AG04449 (cell line): ENCODE data around the gene HOXA7.

ENCODE experiments used
- CTCF ChIA-PET: fragments of 350-600 bp; formaldehyde crosslinking; extraction: SDS; loops from one replicate; lab custom pipeline; 2021; ENCODE audit warnings: antibody characterized with exemption; lab: Yijun Ruan, JAX
- POLR2A ChIA-PET: fragments of 400-600, 350-600 bp; formaldehyde crosslinking; extraction: SDS; loops from one replicate; lab custom pipeline; 2020; ENCODE audit warnings: antibody characterized with exemption, inconsistent platforms; lab: Yijun Ruan, JAX
- DNase-seq: peaks from one replicate; pipeline ENCODE4 v3.0.0-alpha.2; 2010; ENCODE audit warnings: low read depth, low spot score
- H3K4me3 ChIP-seq: 2 replicates; pipeline ENCODE4 v1.5.1; 2011; ENCODE audit warnings: low read depth, mild to moderate bottlenecking, control low read depth, low read length
- TF ChIP-seq, protein P1 (sequence below): IDR thresholded peaks from one replicate; pipeline ENCODE4 v1.5.1; 2011; ENCODE audit warnings: mild to moderate bottlenecking, moderate library complexity, low read length, control low read depth, inconsistent platforms; ENCODE audit not compliant: insufficient read depth; ENCODE audit errors: missing control alignments

The HOXA7 gene

DNA sequence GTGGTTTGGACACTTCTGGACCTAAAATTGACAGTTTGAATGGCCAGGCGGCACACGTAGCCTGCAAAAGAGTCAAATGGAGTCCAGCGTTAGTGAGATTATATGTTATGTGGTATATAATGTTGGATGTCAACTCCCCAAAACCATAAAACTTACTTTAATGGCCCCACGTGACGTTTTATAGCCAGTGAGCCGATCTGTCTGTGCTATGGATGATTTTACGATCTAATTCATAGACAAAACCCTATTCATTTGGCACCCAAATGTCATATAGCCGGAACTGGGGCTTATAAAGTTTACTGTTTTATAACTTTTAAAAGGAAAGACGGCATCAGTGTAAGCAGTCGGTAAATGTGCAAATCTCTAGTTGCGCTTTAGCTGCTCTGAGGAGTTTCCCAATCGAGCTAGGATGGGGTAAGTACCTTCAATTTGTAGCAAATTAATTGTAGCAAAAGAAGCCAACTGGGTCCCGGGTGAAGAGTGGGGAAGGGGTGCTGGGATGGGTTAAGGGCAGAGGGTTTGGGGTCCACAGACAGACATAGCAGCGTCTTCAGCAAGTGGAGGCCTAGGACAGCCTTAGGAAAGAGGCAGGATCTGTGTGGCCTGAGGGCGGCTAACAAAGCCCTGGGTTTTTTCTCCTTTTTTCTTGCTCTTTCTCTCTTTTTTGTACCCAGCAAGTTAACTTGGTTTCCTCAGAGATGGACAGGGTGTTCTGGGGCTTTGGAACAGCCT lies 16.2 kb downstream of the HOXA7 start:
- POLR2A ChIA-PET, result no interaction called here
- CTCF ChIA-PET, result interaction anchor here (1.3 to 6.6 kb wide), 6 partner anchors 9 to 459 kb away, joined by 5 to 71 read pairs (median 28); partner anchors contain the start of genes HOXA4 and HOXA7
- TF ChIP-seq, protein P1, sequence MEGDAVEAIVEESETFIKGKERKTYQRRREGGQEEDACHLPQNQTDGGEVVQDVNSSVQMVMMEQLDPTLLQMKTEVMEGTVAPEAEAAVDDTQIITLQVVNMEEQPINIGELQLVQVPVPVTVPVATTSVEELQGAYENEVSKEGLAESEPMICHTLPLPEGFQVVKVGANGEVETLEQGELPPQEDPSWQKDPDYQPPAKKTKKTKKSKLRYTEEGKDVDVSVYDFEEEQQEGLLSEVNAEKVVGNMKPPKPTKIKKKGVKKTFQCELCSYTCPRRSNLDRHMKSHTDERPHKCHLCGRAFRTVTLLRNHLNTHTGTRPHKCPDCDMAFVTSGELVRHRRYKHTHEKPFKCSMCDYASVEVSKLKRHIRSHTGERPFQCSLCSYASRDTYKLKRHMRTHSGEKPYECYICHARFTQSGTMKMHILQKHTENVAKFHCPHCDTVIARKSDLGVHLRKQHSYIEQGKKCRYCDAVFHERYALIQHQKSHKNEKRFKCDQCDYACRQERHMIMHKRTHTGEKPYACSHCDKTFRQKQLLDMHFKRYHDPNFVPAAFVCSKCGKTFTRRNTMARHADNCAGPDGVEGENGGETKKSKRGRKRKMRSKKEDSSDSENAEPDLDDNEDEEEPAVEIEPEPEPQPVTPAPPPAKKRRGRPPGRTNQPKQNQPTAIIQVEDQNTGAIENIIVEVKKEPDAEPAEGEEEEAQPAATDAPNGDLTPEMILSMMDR, result no peak
- H3K4me3 ChIP-seq, result no peak overlapping the region
- DNase-seq, result no peak

DNA sequence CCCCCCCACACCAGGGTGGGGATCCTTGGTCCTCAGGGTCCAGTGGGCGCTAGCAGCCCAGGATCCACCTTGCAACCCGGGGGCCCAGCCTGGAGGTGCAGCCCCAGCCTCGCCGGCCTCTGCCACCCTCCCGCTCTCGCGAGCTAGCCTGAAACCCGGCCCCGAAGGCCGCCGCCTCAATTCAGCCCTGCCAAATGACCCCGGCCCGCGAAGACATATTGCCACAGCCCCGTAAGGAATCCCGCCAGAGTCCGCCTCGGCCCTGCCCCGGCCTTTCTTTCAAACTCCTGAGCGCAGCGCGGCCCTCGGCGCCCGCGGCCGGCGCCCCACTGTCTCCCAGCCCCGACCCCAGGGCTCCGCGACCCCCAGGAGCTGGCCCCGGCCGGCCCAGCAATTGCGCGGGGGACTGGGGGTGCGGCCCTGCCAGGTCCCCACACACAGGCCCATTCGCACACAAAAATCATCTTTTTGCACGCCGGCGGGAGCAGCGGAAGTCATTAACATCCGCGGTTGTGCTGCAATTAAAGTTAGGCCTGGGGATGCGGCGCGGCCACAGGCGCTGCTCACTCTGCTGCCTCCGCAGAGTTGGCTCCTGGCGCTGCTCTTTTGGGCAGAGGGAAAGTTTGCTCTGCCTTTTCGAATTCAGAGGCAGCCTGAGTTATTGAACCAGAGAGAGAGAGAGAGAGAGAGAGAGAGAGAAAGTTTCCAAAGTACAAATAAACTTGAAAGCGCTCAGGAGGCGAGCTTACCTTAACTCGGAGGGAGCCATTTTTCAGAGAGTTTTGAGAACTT lies 16.9 kb downstream of the HOXA7 start:
- TF ChIP-seq, protein P1, result no peak
- H3K4me3 ChIP-seq, result no peak overlapping the region
- DNase-seq, result no peak
- ChIA-PET CTCF (interaction anchor here (3.1 to 6.6 kb wide), 4 partner anchors 11 to 458 kb away, joined by 19 to 71 read pairs (median 41); partner anchors contain the start of gene HOXA7), POLR2A (no interaction called here)

- H3K4me3 ChIP-seq, result no peak overlapping the region
- TF ChIP-seq, protein P1, result no peak
- ChIA-PET POLR2A (no interaction called here), CTCF (interaction anchor here (6.6 kb wide), 1 partner anchor 17 kb away, joined by 38 read pairs; the partner anchor contains the start of gene HOXA7)
- DNase-seq, result no peak
Observed at GRCh38 chr7:27138985-27139333, 17.5 kb downstream of the HOXA7 start.

DNA sequence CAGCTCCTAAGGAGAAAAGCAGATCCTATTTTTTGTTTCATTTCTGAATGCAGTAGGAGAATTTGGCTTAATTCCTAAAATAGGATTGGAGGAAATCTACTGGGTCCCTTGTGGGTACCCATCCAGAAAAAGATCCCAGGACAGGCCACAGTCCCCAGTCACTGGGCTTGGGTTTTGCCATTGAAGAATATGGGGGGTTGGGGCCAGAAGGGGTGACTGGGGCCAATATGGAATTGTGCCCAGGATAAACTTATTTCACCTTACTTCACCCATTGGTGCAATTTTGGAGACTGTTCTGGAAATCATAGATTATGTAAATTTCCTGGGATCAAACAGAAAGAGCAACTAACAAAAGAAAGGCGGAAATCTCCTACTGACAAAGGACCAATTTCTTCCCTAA lies 18.0 kb downstream of the HOXA7 start:
- ChIA-PET POLR2A (no interaction called here), CTCF (no interaction called here)
- no peak for DNase-seq
- TF ChIP-seq, protein P1, result no peak
- H3K4me3 ChIP-seq, result no peak overlapping the region

DNA sequence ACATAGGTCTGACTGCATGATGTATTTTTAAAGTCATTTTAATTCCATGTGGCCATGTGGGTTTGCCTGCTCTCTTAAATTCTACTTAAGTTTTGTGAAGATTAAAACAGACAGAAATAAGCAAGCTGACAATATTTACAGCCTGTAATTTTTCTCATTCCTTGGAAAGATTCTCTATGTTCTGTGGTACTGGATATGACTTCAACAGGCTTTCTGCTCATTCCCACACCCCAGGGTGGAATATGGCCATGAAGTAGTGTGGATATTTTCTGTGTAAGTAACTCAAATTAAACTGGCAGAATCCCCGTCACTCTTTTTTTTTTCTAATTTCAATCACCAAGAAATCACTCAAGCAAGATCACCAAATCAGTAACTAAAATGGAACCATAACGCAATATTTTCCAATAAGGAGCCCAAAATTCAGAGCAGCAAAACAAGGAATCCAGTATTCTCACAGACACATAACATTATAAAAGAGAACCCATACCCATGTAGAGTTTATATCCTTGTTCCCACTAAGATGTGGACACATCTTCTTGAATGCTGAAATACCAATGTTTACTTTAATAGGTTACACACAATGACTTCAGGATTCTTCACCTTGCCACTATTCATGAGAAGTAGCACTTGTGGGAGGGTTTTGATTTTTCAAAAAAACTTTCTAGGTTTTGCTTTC lies 18.7 kb downstream of the HOXA7 start:
- DNase-seq, result no peak
- H3K4me3 ChIP-seq, result no peak overlapping the region
- TF ChIP-seq, protein P1, result no peak
- CTCF ChIA-PET, result no interaction called here
- POLR2A ChIA-PET, result interaction anchor here (0.7 kb wide), 1 partner anchor 14 kb away, joined by 3 read pairs; no protein-coding TSS in a partner anchor
